Natural killer cell (primary cell): ENCODE measurements around the gene KANSL1. TPM values are rescaled to one million over a fixed set of nuclear protein-coding genes. Genes with fewer than 3 reads are reported as not detected.

Experiments used
- ATAC-seq, 3 donors: fragments of 150-1000 bp in 2 of 3; fragments of 200-7000 bp in 1 of 3; cut with Tn5 transposase; 1 replicate in 1 of 3; 2 replicates in 2 of 3; pipeline ENCODE4 v1.10.0; 2021; ENCODE audit warnings: mild to moderate bottlenecking in 2 of 3, moderate library complexity in 2 of 3
- DNase-seq, 2 donors: peaks; one replicate each; pipeline versions ENCODE4 v3.0.0 to v3.0.0-alpha.2; 2013 to 2021; ENCODE audit warnings: mixed read lengths in 1 of 2
- H3K27ac ChIP-seq: one replicate; pipeline ENCODE4 v1.5.1; 2013; ENCODE audit warnings: mild to moderate bottlenecking, low read length
- H3K27me3 ChIP-seq: one replicate; pipeline ENCODE4 v1.6.1; 2013; ENCODE audit warnings: low read length; ENCODE audit not compliant: control insufficient read depth, insufficient read depth
- H3K36me3 ChIP-seq: one replicate; pipeline ENCODE4 v1.6.1; 2013; ENCODE audit warnings: low read length; ENCODE audit not compliant: control insufficient read depth, insufficient read depth
- H3K4me1 ChIP-seq: one replicate; pipeline ENCODE4 v1.6.1; 2013; ENCODE audit warnings: low read length; ENCODE audit not compliant: control insufficient read depth, insufficient read depth
- H3K4me3 ChIP-seq: one replicate; pipeline ENCODE4 v1.5.1; 2013; ENCODE audit warnings: low read length
- H3K9me3 ChIP-seq: one replicate; pipeline ENCODE4 v1.6.1; 2013; ENCODE audit warnings: low read length; ENCODE audit not compliant: control insufficient read depth, insufficient read depth
- H3K27ac Mint-ChIP-seq, 2 donors: one replicate each; pipeline ENCODE4 v1.8.0; 2022; ENCODE audit warnings: mild to moderate bottlenecking in 2 of 2, mixed read lengths in 2 of 2, moderate library complexity in 1 of 2
- H3K27me3 Mint-ChIP-seq, 2 donors: one replicate each; pipeline ENCODE4 v1.8.0; 2022; ENCODE audit warnings: low read depth in 2 of 2, mixed read lengths in 2 of 2
- H3K36me3 Mint-ChIP-seq: one replicate; pipeline ENCODE4 v1.8.0; 2022; ENCODE audit warnings: mixed read lengths
- H3K4me1 Mint-ChIP-seq, 2 donors: one replicate each; pipeline ENCODE4 v1.8.0; 2022; ENCODE audit warnings: mixed read lengths in 2 of 2
- H3K4me3 Mint-ChIP-seq: one replicate; pipeline ENCODE4 v1.8.0; 2022; ENCODE audit warnings: mild to moderate bottlenecking, moderate library complexity, mixed read lengths
- H3K9me3 Mint-ChIP-seq, 2 donors: one replicate each; pipeline ENCODE4 v1.8.0; 2022; ENCODE audit warnings: mixed read lengths in 2 of 2
- whole genome bisulfite sequencing: methylation state at CpG from one replicate; pipeline ENCODE4 v1.1.7; 2013; ENCODE audit warnings: missing lambda C conversion rate; ENCODE audit not compliant: insufficient coverage; 5-methylcytosine and 5-hydroxymethylcytosine counted together
- intact Hi-C: fragments of 100-400 bp; cut with micrococcal nuclease; formaldehyde crosslinking; loops from one replicate; pipeline ENCODE4 v1.14.2; 2022
- total RNA-seq, 4 donors: library from RNA; stranded (reverse); fragments of 120-200 nt in 1 of 4; gene quantifications; one replicate each; pipeline versions ENCODE4 v1.2.3 to v1.2.4, GENCODE V29; 2013 to 2022
- TF ChIP-seq, protein P1 (sequence below): fragments of 200-600 bp; IDR thresholded peaks from one replicate; pipeline ENCODE4 v1.8.0; 2022; ENCODE audit warnings: antibody characterized with exemption

Gene KANSL1
- total RNA-seq, 3 donors from 2014 or later (not counting 1 experiment from before 2014, with no cell fraction given): 202 to 240 (median 220) TPM

DNA sequence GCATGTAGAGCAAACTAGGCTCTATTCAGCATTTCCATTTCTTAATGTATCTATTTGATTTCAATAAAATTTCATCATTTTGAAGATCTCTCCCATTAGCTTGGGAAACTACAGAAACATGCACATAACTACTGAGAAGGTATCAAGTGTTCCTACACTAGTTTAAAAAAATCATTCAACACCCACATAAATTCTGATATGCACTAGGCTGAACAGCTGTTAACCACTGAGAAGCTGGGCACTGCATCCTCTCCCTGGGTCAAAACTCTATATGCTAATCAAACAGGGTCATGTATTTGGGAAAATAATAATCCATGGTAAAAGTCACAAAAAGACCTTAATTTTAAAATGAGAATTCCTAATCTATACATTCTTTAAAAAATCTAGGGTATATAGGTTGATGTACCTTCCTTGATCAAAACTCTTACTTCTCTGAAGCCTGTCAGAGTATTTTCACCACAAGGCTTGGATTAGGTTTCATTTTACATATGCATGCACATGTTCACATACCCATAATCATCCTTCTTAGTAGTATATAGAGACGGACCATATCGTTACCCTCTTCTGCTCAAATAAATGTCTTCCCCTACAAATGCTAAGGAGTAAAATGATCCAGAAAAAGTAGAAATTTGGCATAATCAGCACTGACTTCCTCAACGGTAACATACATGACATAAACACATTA lies 57.2 kb downstream of the KANSL1 start:
- ATAC-seq: peak; percentile 33 to 62 (median 56)

DNA sequence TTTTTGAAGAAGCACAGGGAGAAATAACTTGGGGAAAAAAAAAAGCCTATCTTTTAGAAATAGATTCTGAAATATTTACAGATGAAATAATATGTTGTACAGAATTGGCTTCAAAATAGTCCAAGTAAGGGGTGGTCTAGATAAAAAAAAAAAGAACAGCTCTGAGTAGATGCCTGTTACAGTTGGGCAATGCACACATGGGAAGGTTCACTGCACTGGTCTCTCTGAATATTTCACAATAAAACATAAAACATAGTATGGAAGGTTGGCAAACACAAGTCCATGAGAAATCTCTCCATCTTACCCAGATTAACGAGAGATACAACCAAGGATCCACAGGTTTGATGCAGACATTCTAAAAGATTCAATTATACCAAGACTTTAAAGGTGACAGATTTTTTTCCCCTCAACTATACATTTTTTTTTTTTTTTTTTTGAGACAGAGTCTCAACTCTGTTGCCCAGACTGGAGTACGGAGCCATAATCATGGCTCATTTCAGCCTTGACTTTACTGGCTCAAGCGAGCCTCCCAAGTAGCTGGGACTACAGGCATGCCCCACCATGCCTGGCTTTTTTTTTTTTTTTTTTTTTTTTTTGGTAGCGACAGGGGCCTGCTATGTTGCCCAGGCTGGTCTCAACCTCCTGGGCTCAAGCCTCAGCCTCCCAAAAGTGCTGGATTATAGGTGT lies 58.0 kb downstream of the KANSL1 start:
- Mint-ChIP-seq H3K4me1 (peaks cover 94 to 97% of the 10 kb centered on the region in 2 donors), H3K36me3 (no peaks in the 10 kb centered on the region), H3K9me3 (no peaks in the 10 kb centered on the region), H3K4me3 (peak overlapping the region; percentile 17), H3K27me3 (no peaks in the 10 kb centered on the region), H3K27ac (peak overlapping the region; percentile 32 to 55)
- no peak overlapping the region for H3K27ac ChIP-seq
- intact Hi-C loops: loop anchor here (5.0 kb wide), 1 partner anchor 57 kb away; the partner anchor contains the start of gene KANSL1
- H3K4me3 ChIP-seq: no peak overlapping the region
- no peak for ATAC-seq
- DNase-seq: no peak
- peaks cover 4% of the 10 kb centered on the region for H3K36me3 ChIP-seq
- WGBS: 92% methylated on average over 3 of the region's 4 CpGs
- no peaks in the 10 kb centered on the region for H3K27me3 ChIP-seq
- H3K9me3 ChIP-seq: no peaks in the 10 kb centered on the region
- peaks cover 27% of the 10 kb centered on the region for H3K4me1 ChIP-seq
- TF ChIP-seq, protein P1, sequence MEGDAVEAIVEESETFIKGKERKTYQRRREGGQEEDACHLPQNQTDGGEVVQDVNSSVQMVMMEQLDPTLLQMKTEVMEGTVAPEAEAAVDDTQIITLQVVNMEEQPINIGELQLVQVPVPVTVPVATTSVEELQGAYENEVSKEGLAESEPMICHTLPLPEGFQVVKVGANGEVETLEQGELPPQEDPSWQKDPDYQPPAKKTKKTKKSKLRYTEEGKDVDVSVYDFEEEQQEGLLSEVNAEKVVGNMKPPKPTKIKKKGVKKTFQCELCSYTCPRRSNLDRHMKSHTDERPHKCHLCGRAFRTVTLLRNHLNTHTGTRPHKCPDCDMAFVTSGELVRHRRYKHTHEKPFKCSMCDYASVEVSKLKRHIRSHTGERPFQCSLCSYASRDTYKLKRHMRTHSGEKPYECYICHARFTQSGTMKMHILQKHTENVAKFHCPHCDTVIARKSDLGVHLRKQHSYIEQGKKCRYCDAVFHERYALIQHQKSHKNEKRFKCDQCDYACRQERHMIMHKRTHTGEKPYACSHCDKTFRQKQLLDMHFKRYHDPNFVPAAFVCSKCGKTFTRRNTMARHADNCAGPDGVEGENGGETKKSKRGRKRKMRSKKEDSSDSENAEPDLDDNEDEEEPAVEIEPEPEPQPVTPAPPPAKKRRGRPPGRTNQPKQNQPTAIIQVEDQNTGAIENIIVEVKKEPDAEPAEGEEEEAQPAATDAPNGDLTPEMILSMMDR: no peak

More for the DNA sequence above, 57.2 kb downstream of the KANSL1 start:
- Histone ChIP-seq H3K4me3 (no peak overlapping the region), H3K9me3 (no peaks in the 10 kb centered on the region), H3K4me1 (peaks cover 27% of the 10 kb centered on the region), H3K27ac (no peak overlapping the region), H3K27me3 (no peaks in the 10 kb centered on the region), H3K36me3 (peaks cover 4% of the 10 kb centered on the region)
- no peak for DNase-seq
- peak overlapping the region; percentile 48 for H3K4me3 Mint-ChIP-seq
- 61% methylated on average over 3 of the region's 3 CpGs for WGBS
- peak overlapping the region; percentile 32 to 55 for H3K27ac Mint-ChIP-seq
- TF ChIP-seq, protein P1: no peak
- H3K9me3 Mint-ChIP-seq: no peaks in the 10 kb centered on the region
- no peaks in the 10 kb centered on the region for H3K27me3 Mint-ChIP-seq
- H3K36me3 Mint-ChIP-seq: no peaks in the 10 kb centered on the region
- intact Hi-C loops: loop anchor here (5.0 kb wide), 1 partner anchor 56 kb away; the partner anchor contains the start of gene KANSL1
- peaks cover 94 to 97% of the 10 kb centered on the region in 2 donors for H3K4me1 Mint-ChIP-seq

DNA sequence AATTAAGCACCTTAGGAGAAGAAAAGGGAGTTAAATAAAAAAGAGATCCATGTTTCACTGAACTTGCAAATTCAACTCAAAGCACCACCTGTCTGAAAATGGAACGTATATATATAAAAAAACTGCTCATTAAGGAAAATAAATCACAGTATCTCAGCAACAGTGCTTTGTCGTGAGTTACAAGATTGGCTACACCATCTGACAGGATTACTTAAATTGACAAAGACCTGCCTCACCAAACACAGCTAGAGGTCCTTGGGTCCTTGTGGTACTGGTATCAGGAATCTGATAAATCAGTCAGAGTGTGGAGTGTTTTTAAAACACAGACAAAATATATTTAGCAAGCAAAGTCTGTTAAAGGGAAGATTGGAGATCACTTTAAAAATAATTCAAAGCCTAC lies 63.9 kb downstream of the KANSL1 start:
- H3K4me1 Mint-ChIP-seq: peaks cover 79 to 86% of the 10 kb centered on the region in 2 donors
- intact Hi-C loops: no loop called here
- DNase-seq (no peak), ATAC-seq (no peak)
- Histone ChIP-seq H3K36me3 (peaks cover 4% of the 10 kb centered on the region), H3K27me3 (no peaks in the 10 kb centered on the region), H3K4me3 (no peak overlapping the region), H3K27ac (no peak overlapping the region), H3K4me1 (peaks cover 27% of the 10 kb centered on the region), H3K9me3 (no peaks in the 10 kb centered on the region)
- WGBS: 78% methylated on average over 2 of the region's 2 CpGs
- peak overlapping the region; percentile 71 to 85 for H3K27ac Mint-ChIP-seq
- H3K9me3 Mint-ChIP-seq: no peaks in the 10 kb centered on the region
- H3K36me3 Mint-ChIP-seq: no peaks in the 10 kb centered on the region
- no peaks in the 10 kb centered on the region for H3K27me3 Mint-ChIP-seq
- TF ChIP-seq, protein P1: no peak
- H3K4me3 Mint-ChIP-seq: peak overlapping the region; percentile 59
